NCI-H226 (cell line): ENCODE results near the gene RBP5.
"Not testable (repeated sequence)": the region's sequence is repeated elsewhere in the genome, so short reads cannot be mapped to it uniquely, and the experiment has no call there.

Experiments
- DNase-seq: peaks from one replicate; pipeline ENCODE4 v3.0.0-alpha.2; 2015

RBP5 gene

DNA sequence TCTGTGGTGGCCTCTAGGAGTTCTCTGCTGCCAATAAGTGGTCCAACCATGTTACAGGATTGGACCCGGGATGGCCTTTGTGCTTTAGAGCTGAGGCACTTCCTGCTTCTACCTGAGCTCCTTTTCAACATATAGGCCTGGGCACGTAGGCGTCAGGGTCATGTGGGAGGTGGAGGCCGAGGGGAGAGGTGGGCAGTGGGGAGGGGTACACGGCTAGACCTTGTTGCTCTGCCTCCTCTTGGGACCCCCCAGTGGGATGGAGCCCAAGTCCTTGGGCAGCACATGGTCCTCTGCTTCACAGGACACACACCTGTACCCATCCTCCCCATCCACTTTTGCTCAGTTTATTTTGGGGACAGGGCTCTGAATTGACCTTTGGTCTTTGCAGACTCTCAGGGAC, 7.4 kb downstream of the RBP5 start:
- DNase-seq = no peak

DNA sequence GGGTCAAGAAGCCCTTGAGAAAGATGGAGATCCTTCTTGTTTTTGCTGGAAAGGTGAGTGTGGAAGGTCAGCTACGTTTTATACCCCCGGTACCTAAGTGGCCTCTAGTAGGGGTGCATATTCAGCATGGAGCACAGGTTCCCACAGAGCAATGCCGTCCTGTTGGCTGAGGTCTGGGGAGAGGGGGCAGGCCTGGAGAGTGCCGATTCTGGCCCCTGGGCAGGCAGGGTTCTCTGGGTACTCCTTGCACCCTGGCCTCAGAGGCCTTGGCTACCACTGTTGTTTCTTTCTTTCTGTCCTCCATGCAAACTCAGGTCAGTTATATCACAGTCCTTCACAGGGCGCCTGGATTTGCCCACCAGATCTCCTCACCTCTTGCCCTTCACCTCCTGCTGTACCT, 8.5 kb downstream of the RBP5 start:
- DNase-seq = no peak

DNA sequence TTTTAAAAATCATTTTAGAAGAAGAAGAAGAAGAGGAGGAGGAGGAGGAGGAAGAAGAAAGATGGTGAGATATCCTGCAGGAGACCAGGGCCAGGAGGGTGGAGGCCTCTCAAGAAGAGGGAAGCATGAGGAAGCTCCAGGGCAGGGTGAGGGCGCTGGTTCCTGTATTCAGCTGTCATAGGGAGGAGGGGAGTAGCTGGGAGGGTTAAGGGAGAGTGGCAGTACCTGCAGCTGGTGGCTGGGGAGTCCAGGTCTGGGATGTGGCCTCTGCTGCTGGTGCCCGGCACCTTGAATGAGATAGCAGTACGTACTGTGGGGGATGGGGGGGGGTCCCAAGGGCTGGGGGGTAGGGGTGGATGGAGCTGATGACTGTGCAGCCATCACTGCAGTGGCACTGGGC, 9.8 kb downstream of the RBP5 start:
- no peak for DNase-seq

DNA sequence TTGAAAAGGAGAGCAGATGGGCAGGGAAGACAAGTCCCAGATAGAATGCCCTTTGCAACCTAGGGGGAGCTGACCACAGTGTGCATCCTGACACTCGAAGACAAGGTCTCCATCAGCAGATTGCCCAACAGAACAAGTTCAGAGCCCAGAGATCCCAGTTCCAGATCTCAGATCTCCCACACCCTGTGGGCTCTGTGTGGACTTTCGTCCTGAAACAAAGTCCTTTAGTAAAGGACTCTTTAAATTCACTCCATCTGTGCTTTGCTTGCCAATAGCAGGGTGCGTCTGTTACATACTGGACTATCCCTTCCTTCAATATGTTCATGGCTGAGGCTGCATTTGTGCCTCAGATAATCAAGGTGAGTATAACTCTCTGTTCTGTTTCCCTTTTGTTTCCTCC, 11.0 kb downstream of the RBP5 start:
- DNase-seq = no peak

DNA sequence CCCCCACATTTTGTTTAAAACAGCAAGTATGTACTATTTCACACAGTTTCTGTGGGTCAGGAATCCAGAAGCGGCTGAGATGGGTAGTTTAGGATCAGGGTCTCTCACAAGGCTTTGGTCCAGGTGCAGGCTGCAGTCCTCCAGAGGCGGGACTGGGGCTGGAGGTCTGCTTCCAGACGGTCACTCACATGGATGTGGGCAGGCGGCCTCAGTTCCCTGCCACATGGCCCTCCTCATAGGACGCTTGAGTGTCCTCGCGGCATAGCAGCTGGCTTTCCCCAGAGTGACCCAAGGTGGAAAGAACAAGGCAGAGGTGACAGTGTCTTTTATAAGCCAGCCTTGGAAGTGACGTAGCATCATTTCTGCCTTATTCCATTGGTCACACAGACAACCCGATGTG, 11.8 kb downstream of the RBP5 start:
- no peak for DNase-seq

DNA sequence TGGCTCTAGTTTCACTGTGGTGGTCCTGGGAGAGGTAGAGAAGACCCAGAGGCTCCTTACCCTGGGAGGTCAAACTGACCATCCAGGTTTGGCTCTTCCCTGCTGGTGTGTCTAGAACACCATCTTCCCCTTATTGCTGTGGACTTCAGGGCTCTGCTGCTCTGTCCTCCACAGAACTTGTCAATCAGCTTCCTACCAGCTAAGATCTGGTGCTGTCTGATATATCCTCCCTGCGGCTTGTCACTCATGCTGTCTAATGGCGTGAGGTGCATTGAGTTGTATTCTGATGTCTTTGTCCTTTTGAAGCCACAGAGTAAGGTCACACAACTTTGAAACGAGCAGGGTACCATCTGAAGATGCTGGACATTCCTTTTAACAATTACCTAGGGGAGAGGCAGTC, 12.5 kb downstream of the RBP5 start:
- DNase-seq = no peak

DNA sequence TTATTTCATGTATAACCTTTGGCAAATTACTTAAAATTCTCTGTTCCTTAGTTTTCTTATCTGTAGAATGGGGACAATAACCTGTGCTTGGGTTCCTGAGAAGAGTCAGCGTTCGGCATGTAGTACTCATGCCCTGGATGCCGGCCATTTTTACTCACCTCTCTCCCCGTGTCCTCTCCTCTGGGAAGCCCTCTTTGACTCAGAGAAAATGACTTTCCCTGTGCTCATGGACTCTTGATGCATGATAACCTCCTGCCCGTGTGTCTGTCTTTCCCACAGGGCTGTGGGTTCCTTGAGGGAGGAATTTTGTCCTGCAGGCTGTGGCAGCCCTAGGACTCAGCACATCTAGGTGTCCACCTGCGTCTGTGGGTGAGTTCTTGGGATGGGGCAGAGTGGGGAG, 13.8 kb downstream of the RBP5 start:
- no peak for DNase-seq

DNA sequence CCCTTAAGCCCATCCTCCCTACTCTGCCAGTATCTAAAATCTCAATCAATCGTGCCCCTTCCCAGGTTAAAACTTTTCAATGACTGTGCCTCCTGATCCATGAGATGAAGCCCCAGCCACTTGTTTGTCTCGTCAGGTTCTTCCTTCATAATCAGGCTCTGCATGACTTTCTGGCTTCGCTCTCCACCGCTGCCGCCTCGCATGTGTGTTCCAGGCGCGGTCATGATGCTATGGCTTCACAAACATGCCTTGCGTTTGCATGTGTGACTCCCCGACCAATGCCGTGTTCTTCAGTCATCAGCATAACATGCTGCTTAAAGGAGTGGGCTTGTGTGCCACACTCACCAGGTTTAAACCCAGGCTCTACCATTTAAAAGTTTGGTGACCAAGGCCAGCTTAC, 14.7 kb downstream of the RBP5 start:
- no peak for DNase-seq

DNA sequence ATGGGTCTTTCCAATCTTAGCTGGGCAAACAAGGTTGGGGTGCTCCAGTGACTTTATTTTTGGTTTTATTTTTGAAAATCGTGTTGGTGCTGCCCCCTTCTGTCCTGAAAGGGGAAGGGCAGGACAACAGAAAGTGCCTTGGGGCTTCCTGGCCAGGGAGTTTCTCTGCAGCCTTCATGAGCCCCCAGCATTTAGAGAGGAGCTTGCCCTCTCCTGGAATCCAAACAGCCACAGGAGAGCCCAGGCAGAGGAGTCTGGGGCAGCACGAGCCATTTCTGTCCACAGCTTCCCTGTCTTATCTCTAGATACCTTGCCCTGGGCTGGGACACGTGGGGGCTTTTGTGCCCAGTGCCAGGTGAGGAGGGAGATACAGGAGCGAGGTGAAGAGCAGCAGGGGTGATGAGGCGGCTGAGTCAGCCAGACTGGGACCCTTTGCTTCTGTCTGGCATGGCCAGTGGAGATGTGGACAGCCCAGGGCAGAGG, 15.3 kb downstream of the RBP5 start:
- DNase-seq = no peak

DNA sequence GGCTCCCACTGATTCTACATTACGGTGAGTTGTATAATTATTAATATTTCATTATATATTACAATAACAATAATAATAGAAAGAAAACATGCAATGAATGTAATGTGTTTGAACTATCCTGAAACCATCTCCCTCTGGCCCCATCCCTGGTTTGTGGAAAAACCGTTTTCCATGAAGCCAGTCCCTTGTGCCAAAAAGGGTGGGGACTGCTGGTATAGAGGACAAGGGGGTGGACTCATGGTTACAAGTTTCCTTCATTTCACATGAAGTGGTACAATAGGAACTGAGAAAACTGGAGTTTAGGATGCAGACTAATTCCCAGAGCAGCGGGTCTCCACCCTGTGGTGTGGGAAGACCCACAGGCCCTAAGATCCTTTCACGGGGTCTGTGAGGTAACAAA, 16.6 kb downstream of the RBP5 start:
- no peak for DNase-seq

DNA sequence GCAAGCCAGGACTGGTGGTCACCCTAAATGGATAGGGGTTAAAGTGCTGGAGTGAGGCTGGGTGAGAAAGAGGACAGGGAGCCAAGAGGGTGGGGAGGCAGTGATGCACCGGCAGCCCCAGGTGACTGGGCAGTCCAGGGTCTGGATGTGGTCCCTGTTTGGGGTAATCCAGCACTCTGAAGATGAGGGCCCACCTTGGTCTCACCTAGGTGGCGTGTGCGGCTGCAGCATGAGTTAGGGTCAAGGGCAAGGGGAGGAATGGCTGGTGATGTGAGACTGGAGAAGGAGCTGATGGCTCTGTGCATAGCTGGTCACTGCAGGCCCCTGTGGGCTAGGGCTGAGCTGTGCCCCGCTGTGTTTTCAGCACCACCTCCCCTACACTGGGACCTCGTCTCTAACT, 18.0 kb downstream of the RBP5 start:
- no peak for DNase-seq

DNA sequence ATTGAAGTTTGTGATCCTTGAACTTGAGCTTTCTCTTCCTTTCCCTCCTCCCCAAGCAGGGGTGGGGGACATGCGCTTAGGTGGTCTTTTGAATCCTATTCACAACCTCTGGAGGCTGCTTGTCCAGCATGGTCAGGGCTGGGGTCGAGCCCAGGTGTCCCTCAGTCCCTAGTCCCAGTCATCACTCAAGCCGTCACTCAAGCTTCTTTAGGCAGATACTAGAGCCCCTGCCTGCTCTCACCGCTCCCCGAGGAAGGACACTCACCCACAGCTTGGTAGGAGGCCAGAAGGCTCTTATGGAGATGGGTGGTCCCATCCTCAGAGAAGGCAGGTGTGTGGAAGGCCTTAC, 19.1 kb downstream of the RBP5 start:
- no peak for DNase-seq

DNA sequence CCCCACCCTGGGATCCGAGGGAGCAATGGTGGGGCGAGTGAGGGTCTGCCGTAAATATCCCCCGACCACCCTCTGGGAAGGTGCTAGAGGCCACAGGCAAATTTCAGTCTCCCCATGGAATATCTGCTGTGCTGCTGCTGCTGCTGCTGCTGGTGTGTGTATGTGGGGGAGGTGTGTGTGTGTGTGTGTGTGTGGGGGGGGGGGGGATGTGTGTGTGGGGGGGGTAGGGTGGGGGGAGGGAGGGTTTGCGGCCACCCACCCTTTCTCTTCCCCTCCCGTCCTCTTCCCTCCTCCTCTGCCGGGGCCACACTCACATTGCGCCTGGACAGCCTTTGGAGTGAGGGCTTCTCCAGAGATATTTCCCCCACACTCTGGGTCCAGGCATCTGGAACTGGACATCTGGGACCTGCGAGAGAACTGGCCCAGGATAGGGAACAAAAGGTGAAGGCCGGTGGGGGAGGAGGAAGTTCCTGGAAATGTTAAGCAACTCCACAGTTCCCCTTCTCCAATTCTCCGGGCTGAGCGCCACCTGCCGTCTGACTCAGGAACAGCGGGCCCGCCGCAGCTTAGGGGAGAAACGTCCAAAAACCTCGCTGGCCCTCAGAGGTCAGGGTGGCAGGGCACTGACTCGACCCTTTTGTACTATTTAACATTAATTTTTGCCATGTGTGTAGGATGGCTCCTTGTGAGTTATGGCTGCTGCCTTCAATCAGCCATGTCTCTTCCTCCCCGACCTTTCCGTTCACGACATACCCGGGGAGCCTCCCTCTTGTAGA, 19.7 kb downstream of the RBP5 start, which contains the start of gene C1RL:
TSS of gene C1RL (minus strand) at position 419 of the 776 bp plus-strand sequence. CDS start at position 385, 34 bp downstream.
- DNase-seq = peak; percentile 66

DNA sequence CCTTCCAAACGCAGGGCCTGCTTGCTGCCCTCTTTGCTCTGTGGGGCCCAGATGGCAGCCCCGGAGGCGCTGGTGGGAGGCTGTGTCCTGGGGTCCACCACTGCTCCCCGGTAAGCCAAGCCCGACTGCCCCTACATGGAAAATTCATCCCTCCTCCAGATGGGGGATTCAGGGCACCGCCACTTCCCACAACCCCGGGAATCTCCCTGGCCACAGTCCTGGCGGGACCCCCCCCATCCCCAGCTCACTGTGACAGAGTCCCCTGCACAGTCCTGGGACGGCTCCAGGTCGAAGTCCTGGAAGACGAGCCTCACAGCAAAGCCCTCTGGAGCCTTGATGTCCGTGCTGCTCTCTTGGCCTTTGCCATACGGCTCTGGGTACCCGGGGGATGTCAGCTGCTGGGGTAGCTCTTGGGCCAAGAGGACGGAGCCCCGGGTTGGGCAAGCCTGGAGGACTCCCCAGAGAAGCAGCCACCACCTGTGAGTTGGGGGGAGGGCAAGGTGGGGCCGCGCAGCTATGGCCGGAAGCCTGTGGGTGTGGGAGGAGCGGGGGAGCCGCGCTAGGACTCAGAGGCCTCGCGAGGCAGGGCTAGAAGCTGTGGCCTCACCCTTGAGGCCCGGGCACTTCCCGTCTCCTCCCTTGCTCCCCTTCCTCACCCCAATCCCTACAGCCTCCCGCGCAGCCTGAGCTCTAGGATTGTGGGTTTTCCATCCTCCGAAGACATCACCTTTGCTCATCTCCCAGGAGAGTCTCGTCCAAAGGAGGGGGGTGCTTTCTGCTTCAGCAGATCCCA, 20.5 kb downstream of the RBP5 start:
- peak; percentile 91 for DNase-seq

DNA sequence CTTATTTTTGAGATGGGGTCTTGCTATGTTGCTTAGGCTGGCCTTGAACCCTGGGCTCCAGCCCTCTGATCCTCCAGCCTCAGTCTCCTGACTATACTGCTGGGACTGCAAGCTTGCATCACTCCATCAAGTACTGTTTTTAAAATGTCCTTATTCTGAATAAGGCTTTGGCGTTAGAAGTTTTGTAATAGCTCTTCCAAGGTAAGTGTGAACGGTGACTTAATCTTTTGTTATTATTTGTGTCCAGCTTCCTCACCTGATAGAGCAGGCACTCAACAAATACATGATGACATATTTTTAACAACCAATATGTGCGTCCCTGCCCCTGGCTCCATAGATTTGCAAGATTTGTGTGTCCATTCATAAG, 21.1 kb downstream of the RBP5 start:
- no peak for DNase-seq

DNA sequence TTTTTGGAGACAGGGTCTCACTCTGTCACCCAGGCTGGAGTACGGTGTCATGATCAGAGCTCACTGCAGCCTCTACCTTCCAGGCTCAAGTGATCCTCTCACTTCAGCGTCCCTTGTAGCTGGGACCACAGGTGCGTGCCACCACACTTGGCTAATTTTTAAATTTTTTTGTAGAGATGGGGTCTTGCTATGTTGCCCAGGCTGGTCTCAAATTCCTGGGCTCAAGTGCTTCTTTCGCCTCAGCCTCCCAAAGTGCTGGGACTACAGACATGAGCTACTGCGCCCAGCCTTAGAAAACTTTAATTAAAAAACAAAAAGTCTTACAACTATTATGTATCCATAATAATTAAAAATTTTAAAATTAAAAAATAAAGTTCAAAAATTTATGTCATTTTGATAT, 21.5 kb downstream of the RBP5 start:
- not testable (repeated sequence) for DNase-seq

DNA sequence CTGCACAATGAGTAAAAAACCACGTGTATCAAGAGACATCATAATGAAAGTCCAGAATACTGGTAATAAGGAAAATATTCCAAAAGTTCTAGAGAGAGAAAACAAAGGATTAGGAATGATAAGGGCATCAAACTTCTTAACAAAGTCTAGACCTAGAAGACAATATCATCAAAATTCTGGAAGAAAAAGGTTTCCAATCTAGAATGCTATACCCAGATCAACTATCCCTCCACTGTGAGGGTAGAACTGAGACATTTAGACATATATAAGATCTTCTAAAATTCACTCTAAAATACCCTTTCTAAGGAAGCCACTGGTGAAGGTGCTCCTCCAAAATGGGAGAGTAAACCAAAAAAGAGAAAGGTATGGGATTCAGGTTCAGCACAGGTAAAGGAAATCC, 22.6 kb downstream of the RBP5 start:
- no peak for DNase-seq

DNA sequence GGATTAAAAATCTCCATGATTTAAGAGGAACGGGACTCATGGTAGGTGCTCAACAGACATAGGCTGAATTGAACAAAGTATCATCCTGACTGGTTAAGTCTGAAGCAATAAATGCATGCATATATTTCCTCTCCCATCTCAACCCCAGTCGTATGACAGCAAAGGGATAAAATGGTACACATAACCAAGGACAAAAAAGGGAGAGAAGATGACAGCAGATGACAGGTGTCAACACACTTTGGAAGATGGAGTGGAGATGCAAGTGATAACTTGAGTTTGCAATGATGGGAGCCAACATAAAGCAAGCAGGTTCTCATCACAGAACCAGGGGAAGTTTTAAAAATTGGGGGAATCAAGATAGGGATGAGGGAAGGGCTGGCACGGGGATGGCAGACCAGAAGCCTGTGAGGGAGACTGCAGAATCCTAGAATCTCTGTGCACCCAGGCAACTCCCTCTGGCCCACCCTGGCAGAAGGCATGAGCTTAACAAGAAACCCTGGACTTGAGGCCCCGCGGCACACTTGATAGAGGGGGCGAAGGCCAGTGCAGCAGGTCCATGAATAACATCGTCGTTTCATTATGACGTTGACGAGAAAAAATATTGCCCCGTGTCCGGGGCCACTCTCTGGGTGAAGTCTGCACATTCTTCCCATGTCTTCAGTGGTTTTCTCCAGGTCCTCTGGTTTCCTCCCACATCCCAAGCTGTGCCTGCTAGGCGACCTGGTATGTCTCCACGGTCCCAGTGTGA, 24.7 kb downstream of the RBP5 start:
- DNase-seq = no peak

DNA sequence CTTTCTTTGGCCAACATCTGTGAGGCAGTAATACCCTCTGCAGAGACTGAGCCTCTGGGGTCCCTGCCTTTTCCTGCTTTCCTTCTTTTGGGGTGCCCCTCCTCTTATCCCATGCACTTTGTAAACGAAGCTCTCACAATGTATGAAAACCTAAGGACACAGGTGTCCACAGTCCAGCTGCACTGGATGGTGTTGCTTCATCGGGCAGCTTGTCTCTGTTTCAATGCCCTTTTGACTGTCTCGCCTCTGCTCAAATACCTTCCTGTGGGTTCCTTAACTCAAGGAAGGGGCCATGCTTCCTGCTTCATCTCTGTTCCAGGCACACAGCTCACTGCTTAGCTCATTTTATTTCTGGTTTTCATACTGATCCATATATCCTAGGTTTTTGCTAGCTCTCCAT, 26.1 kb downstream of the RBP5 start:
- no peak for DNase-seq

DNA sequence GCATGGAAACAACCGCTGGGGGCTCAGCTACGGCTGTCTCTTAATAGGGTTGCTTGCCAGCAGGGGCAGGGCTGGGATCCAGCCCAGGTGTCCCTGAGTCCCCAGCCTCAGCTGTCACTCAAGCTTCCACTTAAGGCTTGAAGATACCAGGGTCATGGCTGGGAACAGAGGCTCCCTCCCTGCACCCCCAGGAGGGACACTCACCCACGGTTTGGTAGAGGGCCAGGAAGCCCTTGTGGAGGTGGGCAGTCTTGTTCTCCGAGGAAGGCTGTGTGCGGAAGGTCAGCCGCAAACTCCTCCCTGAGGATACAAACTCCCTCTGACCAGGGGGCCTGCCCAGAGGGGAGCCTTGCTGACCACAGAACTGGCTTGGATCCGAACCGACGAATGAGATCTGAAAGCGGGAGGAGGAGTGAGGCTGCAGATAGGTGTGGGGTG, 27.0 kb downstream of the RBP5 start:
- DNase-seq = no peak

DNA sequence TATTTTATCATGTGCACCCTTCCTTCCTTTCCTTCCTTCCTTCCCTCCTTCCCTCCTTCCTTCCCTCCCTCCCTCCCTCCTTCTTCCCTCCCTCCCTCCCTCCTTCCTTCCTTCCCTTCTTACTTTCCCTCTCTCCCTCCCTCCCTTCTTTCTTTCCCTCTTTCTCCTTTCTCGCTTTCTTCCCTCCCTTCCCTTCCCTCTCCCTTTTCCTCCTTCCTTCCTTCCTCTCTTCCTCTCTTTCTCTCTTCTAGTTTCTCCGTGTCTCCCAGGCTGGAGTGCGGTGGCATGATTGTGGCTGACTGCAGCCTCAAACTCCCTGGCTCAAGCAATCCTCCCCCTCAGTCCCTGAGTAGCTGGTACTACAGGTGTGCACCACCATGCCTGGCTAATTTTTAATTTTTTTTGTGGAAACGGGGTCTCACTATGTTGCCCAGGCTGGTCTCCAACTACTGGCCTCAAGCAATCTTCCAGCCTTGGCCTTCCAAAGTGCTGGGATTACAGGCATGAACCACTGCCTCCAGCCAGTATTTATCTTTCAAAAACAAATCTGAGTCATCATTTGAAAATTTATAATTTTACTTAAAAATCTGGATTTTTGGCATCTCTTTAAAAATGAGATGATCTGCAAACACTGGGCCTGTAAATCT, 27.5 kb downstream of the RBP5 start:
- no peak for DNase-seq

DNA sequence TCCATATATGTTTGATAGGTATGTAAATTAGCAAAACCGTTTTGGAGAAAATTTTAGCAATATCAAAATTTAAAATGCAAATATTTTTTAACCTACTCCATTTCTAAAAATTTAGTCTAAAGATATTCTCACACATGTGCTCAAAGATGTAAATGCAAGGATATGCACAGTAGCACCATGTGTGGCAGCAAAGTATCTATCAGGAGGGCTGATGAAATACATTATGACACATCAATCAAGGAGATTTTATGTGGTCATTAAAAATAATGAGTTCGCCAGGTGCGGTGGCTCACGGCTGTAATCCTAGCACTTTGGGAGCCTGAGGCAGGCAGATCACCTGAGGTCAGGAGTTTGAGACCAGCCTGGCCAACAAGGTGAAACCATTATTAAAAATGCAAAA, 28.4 kb downstream of the RBP5 start:
- DNase-seq = no peak
